Esophagus muscularis mucosa (tissue), 4 donors: ENCODE measurements around the gene SPINDOC. TPM values are rescaled to one million over a fixed set of nuclear protein-coding genes. Genes with fewer than 3 reads are reported as not detected.

Source experiments
- DNase-seq: peaks from one replicate; pipeline ENCODE4 v3.0.0-alpha.2; 2017; ENCODE audit errors: extremely low spot score
- H3K27ac ChIP-seq, 4 donors: fragments of 200-600 bp; sonication (generic); replicated peaks in 1 of 4; 1 replicate in 3 of 4; 2 replicates in 1 of 4; pipeline ENCODE4 v1.5.1; 2016 to 2019; ENCODE audit warnings: mild to moderate bottlenecking in 1 of 4
- H3K27me3 ChIP-seq, 4 donors: fragments of 200-600 bp; sonication (generic); one replicate each; pipeline versions ENCODE4 v1.5.1 to v1.6.0; 2016 to 2019
- H3K36me3 ChIP-seq, 4 donors: fragments of 200-600 bp; sonication (generic); one replicate each; pipeline ENCODE4 v1.5.1; 2016 to 2019
- H3K4me1 ChIP-seq, 4 donors: fragments of 200-600 bp; sonication (generic); one replicate each; pipeline ENCODE4 v1.5.1; 2016 to 2019
- H3K4me3 ChIP-seq, 4 donors: fragments of 200-600 bp; sonication (generic); 1 replicate in 2 of 4; 2 replicates in 2 of 4; pipeline ENCODE4 v1.5.1; 2016 to 2019; ENCODE audit warnings: mild to moderate bottlenecking in 4 of 4, moderate library complexity in 1 of 4
- H3K9me3 ChIP-seq, 4 donors: fragments of 200-600 bp; sonication (generic); 1 replicate in 3 of 4; 2 replicates in 1 of 4; pipeline ENCODE4 v1.5.1; 2016 to 2019
- CTCF ChIP-seq, 3 experiments: fragments of 200-600 bp in 2 of 3; fragments of 450-650 bp in 1 of 3; sonication (generic) in 2 of 3; IDR thresholded peaks; one replicate each; pipeline ENCODE4 v1.5.1; 2017 to 2019; ENCODE audit warnings: antibody characterized with exemption in 3 of 3, mild to moderate bottlenecking in 2 of 3, moderate library complexity in 1 of 3
- EP300 ChIP-seq: sonication (generic); formaldehyde crosslinking; IDR thresholded peaks from one replicate; pipeline ENCODE4 v1.6.1; 2017; ENCODE audit warnings: antibody characterized with exemption
- POLR2A ChIP-seq: fragments of 450-650 bp; IDR thresholded peaks from one replicate; pipeline ENCODE4 v1.6.1; 2017; ENCODE audit warnings: antibody characterized with exemption, moderate library complexity, mild to moderate bottlenecking, low read depth
- POLR2AphosphoS5 ChIP-seq, 2 donors: sonication (generic); formaldehyde crosslinking; IDR thresholded peaks; one replicate each; pipeline ENCODE4 v1.6.1; 2017; ENCODE audit warnings: antibody characterized with exemption in 2 of 2
- WGBS: methylation state at CpG from one replicate; pipeline ENCODE4 v1.1.5; 2018; 5-methylcytosine and 5-hydroxymethylcytosine counted together
- intact Hi-C: fragments of 100-400 bp; cut with DNase I; formaldehyde crosslinking; loops from one replicate; pipeline ENCODE4 v1.15.1; 2023
- total RNA-seq, 4 donors: library from RNA; depleted of rRNA; stranded (reverse); fragments of >200 nt; gene quantifications; one replicate each; pipeline versions ENCODE4 v1.1.0 to v1.2.1, GENCODE V29; 2016

SPINDOC gene
- total RNA-seq, 4 donors from 2014 or later, result 12.0 to 25.8 (median 18.6) TPM

GRCh38 chr11:63837739-63838138 is 24.5 kb downstream of the SPINDOC start:
- Histone ChIP-seq H3K27ac (peak overlapping the region; percentile 89 to 90 (median 90)), H3K27me3 (no peaks in the 10 kb centered on the region), H3K4me3 (peak overlapping the region; percentile 89 to 96 (median 92)), H3K4me1 (peaks cover 34 to 52% (median 46%) of the 10 kb centered on the region in 4 donors), H3K9me3 (no peaks in the 10 kb centered on the region), H3K36me3 (peaks cover 0 to 5% (median 2%) of the 10 kb centered on the region in 4 donors)
- DNase-seq, result no peak
- no peak for TF ChIP-seq POLR2A
- no peak for TF ChIP-seq POLR2AphosphoS5 (IDR thresholded peaks at IDR 0.05)
- no peak for TF ChIP-seq CTCF (IDR thresholded peaks at IDR 0.05)
- no peak for TF ChIP-seq EP300
- intact Hi-C loops, result loop anchor here (1.0 to 5.0 kb wide), 3 partner anchors 35 to 315 kb away; no protein-coding TSS in a partner anchor
- WGBS, result 43% methylated on average over 5 of the region's 5 CpGs

GRCh38 chr11:63838150-63838677 is 25.0 kb downstream of the SPINDOC start:
- Histone ChIP-seq H3K27ac (peak overlapping the region; percentile 89 to 90 (median 90)), H3K9me3 (no peaks in the 10 kb centered on the region), H3K36me3 (peaks cover 0 to 5% (median 2%) of the 10 kb centered on the region in 4 donors), H3K27me3 (no peaks in the 10 kb centered on the region), H3K4me3 (peak overlapping the region; percentile 89 to 96 (median 92)), H3K4me1 (peaks cover 39 to 57% (median 51%) of the 10 kb centered on the region in 4 donors)
- no peak for TF ChIP-seq POLR2A
- no peak for TF ChIP-seq POLR2AphosphoS5 (IDR thresholded peaks at IDR 0.05)
- no peak for TF ChIP-seq CTCF (IDR thresholded peaks at IDR 0.05)
- TF ChIP-seq EP300, result no peak
- 20% methylated on average over 17 of the region's 18 CpGs for WGBS
- intact Hi-C loops, result loop anchor here (2.0 to 5.0 kb wide), 2 partner anchors 35 to 314 kb away; no protein-coding TSS in a partner anchor
- no peak for DNase-seq

GRCh38 chr11:63838678-63839507 is 25.6 kb downstream of the SPINDOC start, which contains the start of gene MARK2:
Gene MARK2, plus strand, starts transcription at chr11:63839110. Its CDS starts 397 bp downstream, at chr11:63839507.
- TF ChIP-seq POLR2AphosphoS5 (IDR thresholded peaks at IDR 0.05) (peak; percentile 76 to 78), CTCF (IDR thresholded peaks at IDR 0.05) (peak in 1 of 3 experiments; percentile 5), POLR2A (no peak)
- intact Hi-C loops, result loop anchor here (2.0 to 5.0 kb wide), 2 partner anchors 34 to 313 kb away; no protein-coding TSS in a partner anchor
- no peaks in the 10 kb centered on the region for H3K27me3 ChIP-seq
- H3K36me3 ChIP-seq, result peaks cover 0 to 12% (median 6%) of the 10 kb centered on the region in 4 donors
- H3K4me3 ChIP-seq, result peak within 1 kb of the TSS; percentile 89 to 96 (median 92)
- DNase-seq, result peak; percentile 100
- WGBS, result under 1% methylated on average over 41 of the region's 100 CpGs
- peaks cover 44 to 63% (median 58%) of the 10 kb centered on the region in 4 donors for H3K4me1 ChIP-seq
- no peaks in the 10 kb centered on the region for H3K9me3 ChIP-seq
- H3K27ac ChIP-seq, result peak within 1 kb of the TSS; percentile 89 to 90 (median 90)

- Histone ChIP-seq H3K4me3 (peak overlapping the region; percentile 89 to 96 (median 92)), H3K36me3 (peaks cover 0 to 19% (median 8%) of the 10 kb centered on the region in 4 donors), H3K9me3 (no peaks in the 10 kb centered on the region), H3K4me1 (peaks cover 51 to 69% (median 66%) of the 10 kb centered on the region in 4 donors), H3K27me3 (no peaks in the 10 kb centered on the region), H3K27ac (peak overlapping the region; percentile 89 to 90 (median 90))
- no peak for DNase-seq
- TF ChIP-seq POLR2A, result no peak
- TF ChIP-seq POLR2AphosphoS5 (IDR thresholded peaks at IDR 0.05), result no peak
- TF ChIP-seq CTCF (IDR thresholded peaks at IDR 0.05), result no peak
- no peak for TF ChIP-seq EP300
- intact Hi-C loops, result loop anchor here (2.0 to 5.0 kb wide), 2 partner anchors 33 to 313 kb away; no protein-coding TSS in a partner anchor
- 1% methylated on average over 38 of the region's 40 CpGs for WGBS
Observed at GRCh38 chr11:63839508-63840355, 26.5 kb downstream of the SPINDOC start.
